Natural killer cell treated with Interleukin-12 subunit alpha and Interleukin-12 subunit beta and Interleukin-15 and Interleukin-18, amount 100 ng/mL, for 72 hours (primary cell): ENCODE data around the gene DCP2. TPM values are rescaled to one million over a fixed set of nuclear protein-coding genes. Genes with fewer than 3 reads are reported as not detected.

Source experiments
- ATAC-seq, 2 donors: fragments of 150-1000 bp; cut with Tn5 transposase in 1 of 2; sonication (Bioruptor Pico), chemical (Tn5 transposase) in 1 of 2; 2 replicates each; pipeline ENCODE4 v1.10.0; 2021
- DNase-seq: peaks from one replicate; pipeline ENCODE4 v3.0.0; 2022; ENCODE audit warnings: low spot score
- H3K27ac Mint-ChIP-seq, 2 donors: 1 replicate in 1 of 2; 2 replicates in 1 of 2; pipeline ENCODE4 v1.8.0; 2022; ENCODE audit warnings: mixed read lengths in 2 of 2, mild to moderate bottlenecking in 1 of 2, moderate library complexity in 1 of 2
- H3K27me3 Mint-ChIP-seq, 2 donors: 1 replicate in 1 of 2; 2 replicates in 1 of 2; pipeline ENCODE4 v1.8.0; 2022; ENCODE audit warnings: mixed read lengths in 2 of 2
- H3K36me3 Mint-ChIP-seq: one replicate; pipeline ENCODE4 v1.8.0; 2022; ENCODE audit warnings: mixed read lengths
- H3K4me1 Mint-ChIP-seq, 2 donors: 1 replicate in 1 of 2; 2 replicates in 1 of 2; pipeline ENCODE4 v1.8.0; 2022; ENCODE audit warnings: low read depth in 2 of 2, mixed read lengths in 2 of 2, mild to moderate bottlenecking in 1 of 2
- H3K4me3 Mint-ChIP-seq: one replicate; pipeline ENCODE4 v1.8.0; 2022; ENCODE audit warnings: mixed read lengths
- H3K9me3 Mint-ChIP-seq: 2 replicates; pipeline ENCODE4 v1.8.0; 2022; ENCODE audit warnings: mixed read lengths
- total RNA-seq, 2 donors: library from RNA; stranded (reverse); gene quantifications; one replicate each; pipeline ENCODE4 v1.2.3, GENCODE V29; 2022

Gene DCP2
- total RNA-seq, 2 donors from 2014 or later, result 76.9 to 95.1 TPM

DNA sequence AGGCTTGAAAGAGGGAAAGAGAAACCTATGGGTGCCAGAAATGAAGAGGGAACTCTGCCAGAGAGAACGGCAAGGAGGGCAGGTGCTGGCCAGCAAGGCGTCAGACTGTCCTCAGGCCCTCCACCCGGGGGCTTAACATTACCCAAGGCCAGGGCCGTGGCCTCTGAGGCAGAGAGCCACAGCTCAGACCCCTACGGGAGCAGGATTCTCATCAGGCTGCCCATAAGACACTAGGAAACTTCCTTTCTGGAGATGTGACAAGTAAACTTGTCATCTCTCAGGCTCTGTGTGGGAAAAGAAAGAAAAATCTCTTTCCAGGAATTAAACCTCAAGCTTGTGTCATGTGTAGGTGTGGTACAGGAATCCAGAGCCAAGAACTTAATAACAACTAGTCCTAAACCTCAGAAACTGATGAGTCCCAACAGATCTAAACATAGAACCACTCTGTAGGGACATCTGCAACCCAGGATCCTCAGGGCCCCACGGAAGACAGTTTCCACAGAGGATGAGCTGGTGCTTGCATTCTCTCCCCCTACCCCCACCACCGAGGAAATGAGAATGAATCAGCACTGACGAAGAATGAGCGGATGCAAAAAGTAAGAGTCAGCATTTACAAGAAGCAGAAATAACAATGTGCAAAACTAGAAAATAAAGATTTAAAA is 74.3 kb downstream of the DCP2 start:
- H3K27ac Mint-ChIP-seq, result peak overlapping the region in 1 of 2 donors; percentile 29
- H3K4me3 Mint-ChIP-seq, result peak overlapping the region; percentile 30
- ATAC-seq (peak in 1 of 2 donors; percentile 67), DNase-seq (no peak)
- no peaks in the 10 kb centered on the region for H3K27me3 Mint-ChIP-seq
- H3K4me1 Mint-ChIP-seq, result peaks cover 4 to 9% of the 10 kb centered on the region in 2 donors
- H3K36me3 Mint-ChIP-seq, result no peaks in the 10 kb centered on the region
- H3K9me3 Mint-ChIP-seq, result no peaks in the 10 kb centered on the region

DNA sequence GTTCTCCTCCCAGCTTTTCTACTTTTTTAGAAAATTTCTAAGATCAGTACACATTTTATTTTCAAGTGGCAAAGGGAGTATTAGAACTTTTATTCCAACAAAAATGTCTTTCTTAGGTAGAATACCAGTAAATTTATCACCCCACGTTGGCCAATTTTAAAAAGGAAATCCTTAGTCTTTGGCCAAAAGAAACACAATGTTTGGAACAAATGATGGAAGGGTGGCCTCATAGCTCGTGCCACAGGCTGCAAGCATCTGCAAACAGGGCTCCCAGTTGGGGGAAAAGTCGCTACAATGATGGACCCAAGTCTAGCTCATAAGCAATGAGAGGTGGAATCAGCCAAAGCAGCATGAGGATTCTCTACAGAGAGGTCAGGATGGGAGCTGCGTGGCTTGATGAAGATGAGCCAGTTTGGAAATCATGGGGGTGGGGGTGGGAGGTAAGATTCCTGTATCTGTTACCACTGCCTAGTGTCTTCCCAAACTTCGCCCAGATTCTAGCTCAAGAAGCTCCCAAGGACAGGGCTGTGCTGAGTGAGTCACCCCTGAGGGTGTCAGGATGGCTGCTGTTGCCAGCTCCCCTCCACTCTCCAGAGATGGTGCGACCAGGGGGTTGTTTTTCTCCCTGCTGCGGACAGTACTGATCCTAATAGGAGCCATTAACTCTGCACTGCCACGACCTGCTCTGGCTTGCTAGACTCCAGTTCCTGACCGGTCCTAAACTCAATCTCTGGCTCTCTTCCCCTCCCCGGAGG is 75.6 kb downstream of the DCP2 start:
- no peaks in the 10 kb centered on the region for H3K9me3 Mint-ChIP-seq
- no peak overlapping the region for H3K27ac Mint-ChIP-seq
- no peak for ATAC-seq
- no peak overlapping the region for H3K4me3 Mint-ChIP-seq
- no peaks in the 10 kb centered on the region for H3K27me3 Mint-ChIP-seq
- H3K4me1 Mint-ChIP-seq, result peaks cover 4 to 9% of the 10 kb centered on the region in 2 donors
- no peak for DNase-seq
- H3K36me3 Mint-ChIP-seq, result no peaks in the 10 kb centered on the region

GRCh38 chr5:113053511-113053995 is 77.0 kb downstream of the DCP2 start:
- Mint-ChIP-seq H3K36me3 (no peaks in the 10 kb centered on the region), H3K4me1 (peaks cover 4 to 9% of the 10 kb centered on the region in 2 donors), H3K9me3 (no peaks in the 10 kb centered on the region), H3K27ac (no peak overlapping the region), H3K4me3 (no peak overlapping the region), H3K27me3 (no peaks in the 10 kb centered on the region)
- no peak for DNase-seq
- no peak for ATAC-seq

DNA sequence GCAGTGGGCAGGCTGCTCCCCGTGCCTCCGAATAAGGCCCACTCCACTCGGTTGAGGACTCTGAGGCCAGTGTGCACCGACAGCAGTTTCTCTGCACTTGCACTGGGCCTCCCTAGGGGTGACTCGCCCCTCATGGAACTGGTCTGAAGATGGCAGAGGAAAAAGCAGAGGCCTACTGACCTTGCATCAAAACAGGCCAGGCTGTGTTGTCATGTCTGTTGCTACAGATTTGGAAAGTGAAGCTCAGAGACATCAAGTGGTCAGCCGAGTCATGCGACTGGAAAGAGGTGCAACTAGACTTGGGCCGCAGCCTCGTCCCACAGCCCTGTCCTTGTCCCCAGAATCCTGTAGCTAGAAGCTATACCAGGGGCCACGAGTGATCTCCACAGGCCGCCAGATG is 78.3 kb downstream of the DCP2 start:
- H3K9me3 Mint-ChIP-seq, result no peaks in the 10 kb centered on the region
- no peak for DNase-seq
- ATAC-seq, result no peak
- peaks cover 0 to 4% of the 10 kb centered on the region in 2 donors for H3K27me3 Mint-ChIP-seq
- no peak overlapping the region for H3K27ac Mint-ChIP-seq
- peaks cover 4 to 9% of the 10 kb centered on the region in 2 donors for H3K4me1 Mint-ChIP-seq
- H3K36me3 Mint-ChIP-seq, result no peaks in the 10 kb centered on the region
- H3K4me3 Mint-ChIP-seq, result no peak overlapping the region

DNA sequence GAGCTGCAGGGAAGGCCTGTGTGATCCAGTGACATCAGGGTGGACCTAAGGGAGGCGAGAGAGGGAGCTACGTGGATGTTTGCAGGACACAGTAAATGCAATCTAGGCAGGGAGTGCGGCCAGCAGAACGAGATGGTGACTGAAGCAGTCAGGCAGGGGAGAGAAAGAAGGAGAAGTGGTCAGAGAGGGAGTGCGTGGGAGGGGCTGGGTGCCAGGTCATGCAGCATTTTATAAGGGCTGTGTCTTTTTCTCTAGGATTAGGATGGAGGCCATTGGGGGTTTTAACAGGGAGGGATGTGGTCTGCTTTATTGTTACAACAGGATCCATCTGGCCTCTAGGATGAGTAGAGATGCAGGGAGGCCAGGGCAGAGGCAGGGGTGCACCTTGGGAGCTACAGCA is 80.4 kb downstream of the DCP2 start:
- Mint-ChIP-seq H3K4me1 (peaks cover 0 to 6% of the 10 kb centered on the region in 2 donors), H3K4me3 (no peak overlapping the region), H3K9me3 (no peaks in the 10 kb centered on the region), H3K27ac (no peak overlapping the region), H3K36me3 (no peaks in the 10 kb centered on the region), H3K27me3 (peaks cover 0 to 4% of the 10 kb centered on the region in 2 donors)
- no peak for ATAC-seq
- DNase-seq, result no peak

- no peak for ATAC-seq
- no peaks in the 10 kb centered on the region for H3K36me3 Mint-ChIP-seq
- no peak overlapping the region for H3K4me3 Mint-ChIP-seq
- peaks cover 0 to 12% of the 10 kb centered on the region in 2 donors for H3K4me1 Mint-ChIP-seq
- no peaks in the 10 kb centered on the region for H3K9me3 Mint-ChIP-seq
- no peak overlapping the region for H3K27ac Mint-ChIP-seq
- no peak for DNase-seq
- peaks cover 0 to 4% of the 10 kb centered on the region in 2 donors for H3K27me3 Mint-ChIP-seq
Measured at GRCh38 chr5:113057557-113057984, 81.0 kb downstream of the DCP2 start.

DNA sequence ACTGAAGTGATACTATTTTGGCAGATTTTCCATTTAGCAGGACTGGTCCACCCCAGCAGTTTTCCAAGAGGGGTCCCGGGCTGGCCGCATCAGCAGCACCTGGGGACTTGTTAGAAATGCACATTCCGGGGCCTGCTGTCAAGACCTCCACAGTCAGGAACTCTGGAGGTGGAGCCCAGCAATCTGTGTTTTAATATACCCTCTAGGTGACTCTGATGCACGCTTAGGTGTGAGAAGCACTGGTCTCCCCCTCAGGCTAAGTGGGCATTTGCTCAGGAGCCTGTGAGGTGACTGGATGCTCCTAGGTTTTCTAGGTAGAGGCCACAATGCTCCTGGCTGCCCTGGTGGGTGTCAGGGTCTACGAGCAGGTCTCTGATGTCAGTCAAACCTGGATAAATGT is 81.7 kb downstream of the DCP2 start:
- Mint-ChIP-seq H3K27me3 (peaks cover 0 to 4% of the 10 kb centered on the region in 2 donors), H3K4me1 (peaks cover 0 to 19% of the 10 kb centered on the region in 2 donors), H3K4me3 (no peak overlapping the region), H3K9me3 (no peaks in the 10 kb centered on the region), H3K36me3 (no peaks in the 10 kb centered on the region), H3K27ac (no peak overlapping the region)
- no peak for ATAC-seq
- no peak for DNase-seq

- peaks cover 0 to 4% of the 10 kb centered on the region in 2 donors for H3K27me3 Mint-ChIP-seq
- no peak overlapping the region for H3K27ac Mint-ChIP-seq
- no peaks in the 10 kb centered on the region for H3K9me3 Mint-ChIP-seq
- ATAC-seq (no peak), DNase-seq (no peak)
- H3K4me3 Mint-ChIP-seq, result no peak overlapping the region
- peaks cover 0 to 21% of the 10 kb centered on the region in 2 donors for H3K4me1 Mint-ChIP-seq
- no peaks in the 10 kb centered on the region for H3K36me3 Mint-ChIP-seq
Measured at GRCh38 chr5:113058706-113059226, 82.2 kb downstream of the DCP2 start.

GRCh38 chr5:113059232-113060040 is 82.8 kb downstream of the DCP2 start:
- H3K36me3 Mint-ChIP-seq, result no peaks in the 10 kb centered on the region
- H3K27ac Mint-ChIP-seq, result no peak overlapping the region
- H3K9me3 Mint-ChIP-seq, result no peaks in the 10 kb centered on the region
- DNase-seq, result no peak
- H3K4me3 Mint-ChIP-seq, result no peak overlapping the region
- peaks cover 0 to 21% of the 10 kb centered on the region in 2 donors for H3K4me1 Mint-ChIP-seq
- H3K27me3 Mint-ChIP-seq, result peaks cover 0 to 4% of the 10 kb centered on the region in 2 donors
- no peak for ATAC-seq

DNA sequence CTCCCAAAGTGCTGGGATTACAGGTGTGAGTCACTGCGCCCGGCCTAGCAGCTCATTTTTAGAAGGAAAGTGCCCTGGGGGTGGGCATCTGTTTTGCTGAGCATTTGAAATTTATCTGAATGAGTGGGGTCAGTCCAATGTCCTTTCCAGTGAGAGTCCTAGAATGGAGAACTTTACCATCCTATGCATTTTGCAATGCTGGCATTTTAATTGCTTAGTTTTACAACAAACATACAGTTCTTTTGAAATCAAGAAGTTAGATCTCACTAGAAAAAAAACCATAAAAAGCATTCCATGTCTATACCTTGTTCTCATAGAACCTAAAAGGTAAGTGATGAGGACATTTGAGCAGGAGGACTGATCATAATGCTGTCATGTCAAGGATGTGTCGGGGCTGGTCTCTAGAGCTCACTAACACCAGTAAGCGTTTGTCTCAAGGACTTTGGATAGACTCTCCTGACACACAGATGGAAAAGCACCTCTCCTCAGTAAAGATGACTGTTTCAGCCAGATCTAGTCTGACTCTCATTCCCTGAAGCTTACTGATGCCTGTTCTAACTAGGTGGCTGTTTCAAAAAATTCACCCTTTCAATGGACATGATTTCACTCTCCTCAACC is 83.9 kb downstream of the DCP2 start:
- Mint-ChIP-seq H3K36me3 (no peaks in the 10 kb centered on the region), H3K27ac (no peak overlapping the region), H3K27me3 (peaks cover 0 to 4% of the 10 kb centered on the region in 2 donors), H3K9me3 (no peaks in the 10 kb centered on the region), H3K4me1 (peaks cover 0 to 21% of the 10 kb centered on the region in 2 donors), H3K4me3 (no peak overlapping the region)
- ATAC-seq (no peak), DNase-seq (no peak)

DNA sequence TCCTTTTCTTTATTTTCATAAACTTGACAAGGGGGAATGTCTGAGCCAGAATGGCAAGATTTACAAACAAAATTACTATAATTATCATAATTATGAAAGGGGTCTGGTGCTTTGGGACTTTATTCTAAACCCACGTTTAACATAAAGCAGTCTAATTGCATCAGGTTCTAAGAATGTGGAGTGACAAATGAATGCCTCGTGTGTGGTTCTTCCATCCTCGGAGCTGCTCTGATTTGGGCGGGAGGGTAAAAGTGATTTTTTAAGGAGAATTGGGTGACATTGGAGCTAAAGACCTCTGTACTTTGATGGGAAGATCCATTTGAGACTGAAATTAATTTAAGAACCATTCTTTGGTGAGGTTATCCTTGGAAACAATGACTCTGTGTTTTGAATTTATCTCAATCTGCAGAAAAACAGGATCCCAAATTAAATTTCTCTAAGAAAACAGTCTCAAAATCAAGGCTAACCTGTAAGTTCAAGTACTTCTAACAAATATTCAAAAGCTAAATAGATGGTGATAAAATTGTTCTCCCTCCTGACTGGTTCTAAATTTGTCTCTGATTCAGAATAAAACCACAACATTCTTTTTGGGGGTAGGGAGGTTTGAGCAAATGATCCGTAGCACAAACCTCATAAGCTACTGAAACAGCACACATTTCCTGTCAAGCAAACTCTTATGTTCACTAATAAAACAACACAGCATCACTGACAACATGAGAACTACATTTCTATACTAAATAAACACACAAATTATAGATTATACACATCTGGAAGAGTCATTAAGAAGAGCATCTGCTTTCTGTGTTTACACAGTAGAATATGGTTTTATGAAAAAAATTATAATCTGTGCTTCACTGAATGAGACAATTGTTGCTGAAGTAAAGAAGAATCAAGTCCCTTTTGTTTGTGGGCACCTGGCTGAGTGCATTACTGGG is 85.5 kb downstream of the DCP2 start:
- ATAC-seq, result no peak
- Mint-ChIP-seq H3K36me3 (no peaks in the 10 kb centered on the region), H3K27ac (peak overlapping the region in 1 of 2 donors; percentile 14), H3K9me3 (no peaks in the 10 kb centered on the region), H3K27me3 (peaks cover 0 to 4% of the 10 kb centered on the region in 2 donors), H3K4me3 (peak overlapping the region; percentile 53), H3K4me1 (peaks cover 0 to 21% of the 10 kb centered on the region in 2 donors)
- no peak for DNase-seq

DNA sequence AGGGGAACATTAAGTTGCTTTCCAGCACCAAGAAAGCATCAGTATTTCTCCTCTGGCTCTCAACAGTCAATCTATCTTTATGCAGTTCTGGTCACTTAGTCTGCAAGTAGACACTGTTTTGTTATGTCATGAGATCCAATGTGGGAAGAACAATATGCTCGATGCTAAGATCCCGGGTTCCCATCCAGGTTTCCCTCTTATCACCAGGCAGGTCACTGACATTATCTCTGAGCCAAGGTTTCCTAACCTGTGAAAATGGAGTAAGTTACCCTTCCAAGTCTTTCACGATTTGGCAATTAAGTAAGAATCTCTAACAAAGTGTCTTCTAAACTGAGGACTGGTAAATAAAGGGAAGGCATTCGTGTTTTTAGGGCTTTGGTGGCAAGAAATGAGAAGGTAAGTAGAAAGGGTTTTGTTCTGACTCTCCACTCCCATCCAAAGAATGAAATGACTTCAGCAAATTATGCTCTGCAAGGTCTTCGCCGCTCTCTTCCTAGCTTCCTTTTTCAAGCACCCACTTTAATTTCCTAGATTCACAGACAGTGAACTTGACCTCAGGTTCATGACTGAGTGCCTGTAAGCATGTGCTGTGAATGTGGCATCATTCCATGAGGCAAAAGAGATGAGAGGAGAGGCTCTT is 86.4 kb downstream of the DCP2 start:
- H3K27ac Mint-ChIP-seq, result peak overlapping the region in 1 of 2 donors; percentile 14
- peaks cover 0 to 21% of the 10 kb centered on the region in 2 donors for H3K4me1 Mint-ChIP-seq
- H3K36me3 Mint-ChIP-seq, result no peaks in the 10 kb centered on the region
- no peak for DNase-seq
- peak overlapping the region; percentile 53 for H3K4me3 Mint-ChIP-seq
- peak in 1 of 2 donors; percentile 31 for ATAC-seq
- peaks cover 0 to 4% of the 10 kb centered on the region in 2 donors for H3K27me3 Mint-ChIP-seq
- no peaks in the 10 kb centered on the region for H3K9me3 Mint-ChIP-seq
